Hepatocyte (in vitro differentiated cells): ENCODE results near the gene DYNLL2. TPM values are rescaled to one million over a fixed set of nuclear protein-coding genes. Genes with fewer than 3 reads are reported as not detected.

ENCODE experiments used
- DNase-seq: peaks from one replicate; pipeline ENCODE4 v3.0.0-alpha.2; 2016; ENCODE audit warnings: low spot score
- H2AFZ ChIP-seq: fragments of 200-600 bp; sonication (generic); 2 replicates; pipeline ENCODE4 v1.6.0; 2016; ENCODE audit warnings: antibody characterized with exemption, mild to moderate bottlenecking
- H3K27ac ChIP-seq: fragments of 200-600 bp; sonication (generic); 2 replicates; pipeline ENCODE4 v1.5.1; 2016; ENCODE audit warnings: mild to moderate bottlenecking
- H3K27me3 ChIP-seq: fragments of 200-600 bp; sonication (generic); 2 replicates; pipeline ENCODE4 v1.6.1; 2016
- H3K36me3 ChIP-seq: fragments of 200-600 bp; sonication (generic); replicated peaks from 2 replicates; pipeline ENCODE4 v1.5.1; 2016; ENCODE audit warnings: low read depth; ENCODE audit not compliant: insufficient read depth
- H3K4me1 ChIP-seq: fragments of 200-600 bp; sonication (generic); 2 replicates; pipeline ENCODE4 v1.5.1; 2016; ENCODE audit warnings: mild to moderate bottlenecking, moderate library complexity; ENCODE audit not compliant: insufficient read depth
- H3K4me2 ChIP-seq: fragments of 200-600 bp; sonication (generic); 2 replicates; pipeline ENCODE4 v1.6.0; 2016
- H3K4me3 ChIP-seq: fragments of 200-600 bp; sonication (generic); 2 replicates; pipeline ENCODE4 v1.5.1; 2016; ENCODE audit warnings: mild to moderate bottlenecking
- H3K79me2 ChIP-seq: fragments of 200-600 bp; sonication (generic); 2 replicates; pipeline ENCODE4 v1.6.0; 2017; ENCODE audit warnings: mild to moderate bottlenecking
- H3K9me2 ChIP-seq: fragments of 200-600 bp; sonication (generic); replicated peaks from 2 replicates; pipeline ENCODE4 v1.6.0; 2017; ENCODE audit warnings: mild to moderate bottlenecking; ENCODE audit not compliant: insufficient read depth
- H3K9me3 ChIP-seq: fragments of 200-600 bp; sonication (generic); 2 replicates; pipeline ENCODE4 v1.5.1; 2016; ENCODE audit warnings: low read depth, mild to moderate bottlenecking
- H4K20me1 ChIP-seq: fragments of 200-600 bp; sonication (generic); 2 replicates; pipeline ENCODE4 v1.6.0; 2016; ENCODE audit warnings: mild to moderate bottlenecking; ENCODE audit not compliant: insufficient read depth, poor library complexity, severe bottlenecking
- EZH2 ChIP-seq: fragments of 200-600 bp; sonication (generic); IDR thresholded peaks from 2 replicates; pipeline ENCODE4 v1.6.1; 2016; ENCODE audit warnings: antibody characterized with exemption, mild to moderate bottlenecking, borderline replicate concordance
- EZH2phosphoT487 ChIP-seq: fragments of 200-600 bp; sonication (generic); IDR thresholded peaks from one replicate; pipeline ENCODE4 v1.6.1; 2018; ENCODE audit warnings: antibody characterized with exemption, mild to moderate bottlenecking, low read depth, moderate library complexity; ENCODE audit not compliant: unreplicated experiment, severe bottlenecking
- whole genome bisulfite sequencing: methylation state at CpG from one replicate; pipeline ENCODE4 v1.1.6; 2016; ENCODE audit warnings: low lambda C conversion rate; ENCODE audit errors: missing lambda C conversion rate; 5-methylcytosine and 5-hydroxymethylcytosine counted together
- polyA plus RNA-seq: library from polyadenylated mRNA; unstranded; fragments of >200 nt; fragmentation: Nextera tagmentation; extraction: Ambion mirVana; gene quantifications from 2 replicates; pipeline ENCODE4 v1.2.1, GENCODE V29; 2016
- total RNA-seq: library from RNA; depleted of rRNA; stranded (reverse); fragments of >200 nt; gene quantifications from 2 replicates; pipeline ENCODE4 v1.2.3, GENCODE V29; 2014
- TF ChIP-seq, protein P1 (sequence below): fragments of 200-600 bp; sonication (generic); IDR thresholded peaks from 2 replicates; pipeline ENCODE4 v1.5.1; 2016; ENCODE audit warnings: antibody characterized with exemption, mild to moderate bottlenecking; ENCODE audit not compliant: poor library complexity

DYNLL2 gene
- total and polyA plus RNA-seq, 2 experiments from 2014 or later = 2.7 to 23.2 TPM

DNA sequence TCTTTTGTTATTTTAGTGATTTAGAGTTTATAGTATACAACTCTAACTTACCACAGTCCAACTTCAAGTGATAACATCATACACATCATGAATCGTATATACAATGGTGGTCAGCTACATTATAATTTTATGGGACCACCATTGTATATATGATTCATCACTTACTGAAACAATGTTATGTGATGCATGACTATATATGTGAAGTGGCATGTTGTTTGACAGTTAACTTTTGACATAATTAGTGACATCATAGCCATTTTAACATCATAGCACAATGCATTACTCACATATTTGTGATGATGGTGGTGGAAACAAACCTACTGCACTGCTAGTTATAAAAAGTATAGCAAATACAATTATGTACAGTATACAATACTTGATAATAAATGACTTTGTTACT, 21.9 kb downstream of the DYNLL2 start:
- Histone ChIP-seq H3K4me1 (no peaks in the 10 kb centered on the region), H3K79me2 (no peaks in the 10 kb centered on the region), H3K9me3 (no peaks in the 10 kb centered on the region), H3K36me3 (no peaks in the 10 kb centered on the region), H4K20me1 (no peaks in the 10 kb centered on the region), H2AFZ (no peak overlapping the region), H3K27me3 (no peaks in the 10 kb centered on the region), H3K4me2 (no peak overlapping the region), H3K9me2 (no peaks in the 10 kb centered on the region), H3K4me3 (no peak overlapping the region), H3K27ac (no peak overlapping the region)
- DNase-seq = no peak
- no peak for TF ChIP-seq EZH2
- no peak for TF ChIP-seq EZH2phosphoT487
- TF ChIP-seq, protein P1, sequence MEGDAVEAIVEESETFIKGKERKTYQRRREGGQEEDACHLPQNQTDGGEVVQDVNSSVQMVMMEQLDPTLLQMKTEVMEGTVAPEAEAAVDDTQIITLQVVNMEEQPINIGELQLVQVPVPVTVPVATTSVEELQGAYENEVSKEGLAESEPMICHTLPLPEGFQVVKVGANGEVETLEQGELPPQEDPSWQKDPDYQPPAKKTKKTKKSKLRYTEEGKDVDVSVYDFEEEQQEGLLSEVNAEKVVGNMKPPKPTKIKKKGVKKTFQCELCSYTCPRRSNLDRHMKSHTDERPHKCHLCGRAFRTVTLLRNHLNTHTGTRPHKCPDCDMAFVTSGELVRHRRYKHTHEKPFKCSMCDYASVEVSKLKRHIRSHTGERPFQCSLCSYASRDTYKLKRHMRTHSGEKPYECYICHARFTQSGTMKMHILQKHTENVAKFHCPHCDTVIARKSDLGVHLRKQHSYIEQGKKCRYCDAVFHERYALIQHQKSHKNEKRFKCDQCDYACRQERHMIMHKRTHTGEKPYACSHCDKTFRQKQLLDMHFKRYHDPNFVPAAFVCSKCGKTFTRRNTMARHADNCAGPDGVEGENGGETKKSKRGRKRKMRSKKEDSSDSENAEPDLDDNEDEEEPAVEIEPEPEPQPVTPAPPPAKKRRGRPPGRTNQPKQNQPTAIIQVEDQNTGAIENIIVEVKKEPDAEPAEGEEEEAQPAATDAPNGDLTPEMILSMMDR = no peak
- WGBS = 94% methylated on average over 1 of the region's 1 CpG

DNA sequence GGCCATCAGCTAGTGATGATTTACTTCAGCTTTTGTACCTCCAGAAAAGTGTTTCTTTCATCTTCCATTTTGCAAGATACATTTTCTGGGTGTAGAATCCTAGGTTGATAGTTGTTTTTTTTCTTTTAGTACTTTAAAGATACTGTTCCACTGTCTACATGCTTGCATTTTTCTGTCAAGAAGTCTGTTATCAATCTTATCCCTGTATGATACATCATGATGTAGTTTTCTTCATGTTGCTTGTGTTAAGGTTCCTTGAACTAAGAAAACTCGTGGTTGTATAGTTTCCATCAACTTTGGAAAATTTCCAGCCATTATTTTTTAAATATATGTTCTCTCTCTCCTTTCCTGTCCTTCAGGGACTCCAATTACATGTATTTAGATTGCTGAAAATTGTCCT, 24.1 kb downstream of the DYNLL2 start:
- H4K20me1 ChIP-seq = no peaks in the 10 kb centered on the region
- no peaks in the 10 kb centered on the region for H3K36me3 ChIP-seq
- peaks cover 4% of the 10 kb centered on the region for H3K27me3 ChIP-seq
- H3K4me2 ChIP-seq = no peak overlapping the region
- H3K4me1 ChIP-seq = no peaks in the 10 kb centered on the region
- H3K9me3 ChIP-seq = no peaks in the 10 kb centered on the region
- H3K79me2 ChIP-seq = no peaks in the 10 kb centered on the region
- H2AFZ ChIP-seq = no peak overlapping the region
- DNase-seq = no peak
- no peak for TF ChIP-seq EZH2phosphoT487
- TF ChIP-seq, protein P1 = no peak
- H3K4me3 ChIP-seq = no peak overlapping the region
- 45% methylated on average over 1 of the region's 1 CpG for WGBS
- no peak overlapping the region for H3K27ac ChIP-seq
- H3K9me2 ChIP-seq = no peaks in the 10 kb centered on the region

DNA sequence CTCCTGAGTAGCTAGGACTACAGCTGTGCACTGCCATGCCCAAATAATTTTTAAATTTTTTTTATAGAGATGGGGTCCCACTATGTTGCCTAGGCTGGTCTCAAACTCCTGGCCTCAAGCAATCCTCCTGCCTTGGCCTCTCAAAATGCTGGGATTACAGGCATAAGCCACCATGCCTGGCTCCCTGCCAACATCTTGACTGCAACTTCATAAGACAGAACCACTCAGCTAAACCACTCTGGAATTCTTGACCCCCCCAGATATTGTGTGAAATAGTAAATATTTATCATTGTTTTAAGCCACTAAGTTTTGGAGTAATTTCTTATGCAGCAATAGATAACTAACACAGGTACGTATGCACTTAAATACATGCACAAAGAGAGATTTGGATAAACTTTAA, 26.0 kb downstream of the DYNLL2 start:
- DNase-seq = no peak
- Histone ChIP-seq H3K9me2 (no peaks in the 10 kb centered on the region), H3K4me2 (no peak overlapping the region), H2AFZ (no peak overlapping the region), H3K27ac (no peak overlapping the region), H4K20me1 (no peaks in the 10 kb centered on the region), H3K4me1 (no peaks in the 10 kb centered on the region), H3K79me2 (no peaks in the 10 kb centered on the region), H3K36me3 (no peaks in the 10 kb centered on the region), H3K9me3 (no peaks in the 10 kb centered on the region), H3K27me3 (peaks cover 4% of the 10 kb centered on the region), H3K4me3 (no peak overlapping the region)
- TF ChIP-seq EZH2phosphoT487 = no peak
- TF ChIP-seq, protein P1 = no peak
- no peak for TF ChIP-seq EZH2
- WGBS = 72% methylated on average over 1 of the region's 1 CpG

DNA sequence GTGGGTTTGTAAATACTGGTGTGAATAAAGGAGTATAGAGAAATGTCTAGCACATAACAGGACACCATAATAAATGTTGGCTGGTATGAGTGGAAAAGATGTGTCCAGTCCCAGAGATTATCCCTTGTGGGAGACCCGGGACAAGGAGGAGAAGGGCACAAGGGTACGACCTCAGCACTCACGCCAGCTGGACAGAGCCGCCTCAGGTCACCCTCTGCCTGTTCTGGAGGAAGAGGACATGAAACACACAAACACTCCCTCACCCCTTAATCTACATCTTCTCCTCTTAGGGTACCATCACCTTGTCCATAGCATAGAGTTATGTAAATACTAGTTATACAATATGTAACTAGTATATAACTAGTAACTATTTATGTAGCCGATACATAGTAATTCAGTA, 26.8 kb downstream of the DYNLL2 start:
- Histone ChIP-seq H3K79me2 (no peaks in the 10 kb centered on the region), H3K4me3 (no peak overlapping the region), H3K9me3 (no peaks in the 10 kb centered on the region), H4K20me1 (no peaks in the 10 kb centered on the region), H3K27me3 (peaks cover 4% of the 10 kb centered on the region), H3K4me1 (no peaks in the 10 kb centered on the region), H3K36me3 (no peaks in the 10 kb centered on the region), H3K9me2 (no peaks in the 10 kb centered on the region), H3K4me2 (no peak overlapping the region), H3K27ac (no peak overlapping the region), H2AFZ (no peak overlapping the region)
- DNase-seq = no peak
- 80% methylated on average over 5 of the region's 5 CpGs for WGBS
- TF ChIP-seq EZH2phosphoT487 = no peak
- TF ChIP-seq, protein P1 = no peak
- TF ChIP-seq EZH2 = no peak
